ENCODE measurements around the gene GRK7.

DNA sequence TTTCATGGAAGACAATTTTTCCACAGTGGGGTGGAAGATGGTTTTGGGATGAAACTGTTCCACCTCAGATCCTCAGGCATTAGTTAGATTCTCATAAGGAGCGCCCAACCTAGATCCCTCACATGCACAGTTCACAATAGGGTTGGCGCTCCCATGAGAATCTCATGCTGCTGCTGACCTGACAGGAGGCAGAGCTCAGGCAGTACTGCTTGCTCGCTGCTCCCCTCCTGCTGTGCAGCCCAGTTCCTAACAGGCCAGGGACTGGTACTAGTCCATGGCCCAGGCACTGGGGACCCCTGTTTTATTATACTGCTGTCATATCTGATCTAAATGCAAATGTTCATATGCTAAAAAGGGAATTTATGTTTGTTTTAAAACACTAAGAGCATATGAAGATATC is 9.8 kb upstream of the GRK7 start:
- TF ChIP-seq, protein P1, sequence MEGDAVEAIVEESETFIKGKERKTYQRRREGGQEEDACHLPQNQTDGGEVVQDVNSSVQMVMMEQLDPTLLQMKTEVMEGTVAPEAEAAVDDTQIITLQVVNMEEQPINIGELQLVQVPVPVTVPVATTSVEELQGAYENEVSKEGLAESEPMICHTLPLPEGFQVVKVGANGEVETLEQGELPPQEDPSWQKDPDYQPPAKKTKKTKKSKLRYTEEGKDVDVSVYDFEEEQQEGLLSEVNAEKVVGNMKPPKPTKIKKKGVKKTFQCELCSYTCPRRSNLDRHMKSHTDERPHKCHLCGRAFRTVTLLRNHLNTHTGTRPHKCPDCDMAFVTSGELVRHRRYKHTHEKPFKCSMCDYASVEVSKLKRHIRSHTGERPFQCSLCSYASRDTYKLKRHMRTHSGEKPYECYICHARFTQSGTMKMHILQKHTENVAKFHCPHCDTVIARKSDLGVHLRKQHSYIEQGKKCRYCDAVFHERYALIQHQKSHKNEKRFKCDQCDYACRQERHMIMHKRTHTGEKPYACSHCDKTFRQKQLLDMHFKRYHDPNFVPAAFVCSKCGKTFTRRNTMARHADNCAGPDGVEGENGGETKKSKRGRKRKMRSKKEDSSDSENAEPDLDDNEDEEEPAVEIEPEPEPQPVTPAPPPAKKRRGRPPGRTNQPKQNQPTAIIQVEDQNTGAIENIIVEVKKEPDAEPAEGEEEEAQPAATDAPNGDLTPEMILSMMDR (IDR thresholded peaks at IDR 0.05; ENCODE audit: low read length): no peak
- TF ChIP-seq EZH2 (IDR thresholded peaks at IDR 0.05; ENCODE audit: borderline replicate concordance, low read length): no peak

Measured in OCI-LY1 (cell line).